HepG2 (cell line): ENCODE results near the gene KIRREL2. TPM values are rescaled to one million over a fixed set of nuclear protein-coding genes. Genes with fewer than 3 reads are reported as not detected.
A peak's percentile ranks its signal among the peaks of the same experiment; 100 is the strongest.

ENCODE experiments used
- ARNT ChIP-seq: fragments of 450-650 bp; IDR thresholded peaks from 2 replicates; pipeline ENCODE4 v1.6.1; 2017
- GABPB1 ChIP-seq: IDR thresholded peaks from 2 replicates; pipeline ENCODE4 v1.6.1; 2016; ENCODE audit warnings: mild to moderate bottlenecking, missing genetic modification reagents, moderate library complexity, missing compliant biosample characterization
- GATAD2A ChIP-seq: IDR thresholded peaks from 2 replicates; pipeline ENCODE4 v1.6.1; 2016
- NKX3-1 ChIP-seq: sonication (generic); formaldehyde crosslinking; IDR thresholded peaks from 2 replicates; pipeline ENCODE4 v1.5.0; 2020; ENCODE audit warnings: missing genetic modification reagents
- RBFOX2 ChIP-seq: fragments of 200-400 bp; formaldehyde crosslinking; IDR thresholded peaks from 2 replicates; pipeline ENCODE4 v1.6.1; 2017; ENCODE audit warnings: low read depth, mild to moderate bottlenecking, low read length
- REXO4 ChIP-seq: sonication (generic); formaldehyde crosslinking; IDR thresholded peaks from 2 replicates; pipeline ENCODE4 v1.8.0; 2022; ENCODE audit warnings: missing genetic modification reagents, mild to moderate bottlenecking, borderline replicate concordance
- SMAD9 ChIP-seq: sonication (generic); formaldehyde crosslinking; IDR thresholded peaks from 2 replicates; pipeline ENCODE4 v1.5.1; 2020; ENCODE audit warnings: mild to moderate bottlenecking, missing genetic modification reagents
- SMYD3 ChIP-seq: sonication (generic); formaldehyde crosslinking; IDR thresholded peaks from 2 replicates; pipeline ENCODE4 v1.8.1; 2023; ENCODE audit warnings: mild to moderate bottlenecking, missing genetic modification reagents
- TGIF2 ChIP-seq: IDR thresholded peaks from 2 replicates; pipeline ENCODE4 v1.6.1; 2016; ENCODE audit warnings: control low read depth, missing compliant biosample characterization
- YEATS2 ChIP-seq: sonication (generic); formaldehyde crosslinking; IDR thresholded peaks from 2 replicates; pipeline ENCODE4 v1.4.0; 2020; ENCODE audit warnings: missing genetic modification reagents, borderline replicate concordance
- ZBTB7A ChIP-seq: sonication (generic); formaldehyde crosslinking; IDR thresholded peaks from 2 replicates; pipeline ENCODE4 v1.8.0; 2022; ENCODE audit warnings: mild to moderate bottlenecking, missing genetic modification reagents
- ZKSCAN1 ChIP-seq: fragments of 150-350 bp; IDR thresholded peaks from 2 replicates; pipeline ENCODE4 v1.6.1; 2014; ENCODE audit warnings: low read length
- ZNF138 ChIP-seq: sonication (generic); formaldehyde crosslinking; IDR thresholded peaks from 2 replicates; pipeline ENCODE4 v1.5.0; 2020; ENCODE audit warnings: mild to moderate bottlenecking, low read depth, missing genetic modification reagents
- ZNF235 ChIP-seq: sonication (generic); formaldehyde crosslinking; IDR thresholded peaks from 2 replicates; pipeline ENCODE4 v1.8.1; 2023; ENCODE audit warnings: mild to moderate bottlenecking, missing genetic modification reagents, borderline replicate concordance
- ZNF292 ChIP-seq: sonication (generic); formaldehyde crosslinking; IDR thresholded peaks from 2 replicates; pipeline ENCODE4 v1.8.1; 2022; ENCODE audit warnings: mild to moderate bottlenecking, low read depth, missing genetic modification reagents, borderline replicate concordance
- ZNF335 ChIP-seq: sonication (generic); formaldehyde crosslinking; IDR thresholded peaks from 2 replicates; pipeline ENCODE4 v1.4.0; 2020; ENCODE audit warnings: missing genetic modification reagents
- ZNF44 ChIP-seq: sonication (generic); formaldehyde crosslinking; IDR thresholded peaks from 2 replicates; pipeline ENCODE4 v1.5.1; 2020; ENCODE audit warnings: mild to moderate bottlenecking, missing genetic modification reagents
- ZNF501 ChIP-seq: sonication (generic); formaldehyde crosslinking; IDR thresholded peaks from 2 replicates; pipeline ENCODE4 v1.5.1; 2020; ENCODE audit warnings: mild to moderate bottlenecking, moderate library complexity, missing genetic modification reagents
- ZSCAN9 ChIP-seq: IDR thresholded peaks from 2 replicates; pipeline ENCODE4 v1.6.1; 2016; ENCODE audit warnings: borderline replicate concordance
- polyA plus RNA-seq, 8 experiments: library from polyadenylated mRNA; depleted of rRNA in 3 of 8; stranded (reverse) in 7 of 8; unstranded in 1 of 8; fragments of >200 nt; fragmentation: Illumina TruSeq in 4 of 8; extraction: Trizol in 4 of 8; gene quantifications; 2 replicates each; pipeline versions ENCODE4 v1.2.1 to v1.2.3, GENCODE V29; 2011 to 2016; ENCODE audit warnings: low read depth in 4 of 8, missing spikeins in 1 of 8, mixed read lengths in 1 of 8; ENCODE audit not compliant: insufficient read depth in 1 of 8
- total RNA-seq, 5 experiments: library from RNA; depleted of rRNA; stranded (reverse); fragments of >200 nt; fragmentation: Illumina TruSeq; extraction: Trizol; gene quantifications; 2 replicates each; pipeline ENCODE4 v1.2.3, GENCODE V29; 2016; ENCODE audit warnings: low read depth in 1 of 5
- TF ChIP-seq, protein P1 (sequence below): IDR thresholded peaks from 2 replicates; pipeline ENCODE4 v1.6.1; 2016
- TF ChIP-seq, protein P2 (sequence below): IDR thresholded peaks from 2 replicates; pipeline ENCODE4 v1.6.1; 2016; ENCODE audit warnings: missing compliant biosample characterization, missing genetic modification reagents, borderline replicate concordance
- TF ChIP-seq, protein P3 (sequence below): IDR thresholded peaks from 2 replicates; pipeline ENCODE4 v1.6.1; 2016; ENCODE audit warnings: missing compliant biosample characterization, missing genetic modification reagents, borderline replicate concordance
- TF ChIP-seq, protein P4 (sequence below): sonication (generic); formaldehyde crosslinking; IDR thresholded peaks from 2 replicates; pipeline ENCODE4 v1.8.1; 2023; ENCODE audit warnings: mild to moderate bottlenecking, inconsistent platforms, moderate library complexity, missing genetic modification reagents, borderline replicate concordance
- TF ChIP-seq, protein P5 (sequence below): sonication (generic); formaldehyde crosslinking; IDR thresholded peaks from 2 replicates; pipeline ENCODE4 v1.4.0; 2020; ENCODE audit warnings: missing genetic modification reagents, low read depth, mild to moderate bottlenecking, borderline replicate concordance

Gene KIRREL2
- total and polyA plus RNA-seq, 2 of the 13 experiments (the other 11 are each of a cell fraction or from before 2014, with no cell fraction given) = 0.18 to 2.4 TPM

DNA sequence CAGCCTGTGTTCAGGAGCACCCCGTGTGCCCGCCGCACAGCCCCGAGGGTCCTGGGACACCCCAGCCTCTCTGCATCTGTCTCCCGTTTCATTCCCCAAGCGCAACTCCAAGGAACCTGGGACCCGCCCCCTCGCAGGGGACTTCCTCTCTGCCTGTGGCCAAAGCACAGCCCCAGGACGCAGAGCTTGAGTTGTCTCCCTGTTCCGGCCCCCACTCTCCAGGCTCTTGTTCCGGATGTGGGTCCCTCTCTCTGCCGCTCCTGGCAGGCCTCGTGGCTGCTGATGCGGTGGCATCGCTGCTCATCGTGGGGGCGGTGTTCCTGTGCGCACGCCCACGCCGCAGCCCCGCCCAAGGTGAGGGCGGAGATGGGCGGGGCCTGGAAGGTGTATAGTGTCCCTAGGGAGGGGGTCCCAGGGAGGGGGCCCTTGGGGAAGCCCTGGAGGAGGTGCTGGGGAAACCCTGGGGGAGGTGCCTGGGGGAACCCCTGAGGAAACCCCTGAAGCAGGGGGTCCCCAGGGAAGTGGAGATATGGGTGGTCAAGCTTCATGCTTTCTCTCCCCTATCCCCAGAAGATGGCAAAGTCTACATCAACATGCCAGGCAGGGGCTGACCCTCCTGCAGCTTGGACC is 47.0 kb downstream of the KIRREL2 start (continued):
- peak; percentile 69; the same call in 1 of the 2 replicates for TF ChIP-seq YEATS2 (CRISPR knock-in tag)
- TF ChIP-seq, protein P1, sequence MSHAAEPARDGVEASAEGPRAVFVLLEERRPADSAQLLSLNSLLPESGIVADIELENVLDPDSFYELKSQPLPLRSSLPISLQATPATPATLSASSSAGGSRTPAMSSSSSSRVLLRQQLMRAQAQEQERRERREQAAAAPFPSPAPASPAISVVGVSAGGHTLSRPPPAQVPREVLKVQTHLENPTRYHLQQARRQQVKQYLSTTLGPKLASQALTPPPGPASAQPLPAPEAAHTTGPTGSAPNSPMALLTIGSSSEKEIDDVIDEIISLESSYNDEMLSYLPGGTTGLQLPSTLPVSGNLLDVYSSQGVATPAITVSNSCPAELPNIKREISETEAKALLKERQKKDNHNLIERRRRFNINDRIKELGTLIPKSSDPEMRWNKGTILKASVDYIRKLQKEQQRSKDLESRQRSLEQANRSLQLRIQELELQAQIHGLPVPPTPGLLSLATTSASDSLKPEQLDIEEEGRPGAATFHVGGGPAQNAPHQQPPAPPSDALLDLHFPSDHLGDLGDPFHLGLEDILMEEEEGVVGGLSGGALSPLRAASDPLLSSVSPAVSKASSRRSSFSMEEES (CRISPR knock-in tag) = 0 out of 2 replicates have a peak, but pooled peaks have one; percentile 42
- TF ChIP-seq ZNF235 (CRISPR knock-in tag) = no peak
- 0 out of 2 replicates have a peak, but pooled peaks have one; percentile 17 for TF ChIP-seq RBFOX2
- TF ChIP-seq ARNT = no peak
- TF ChIP-seq SMAD9 = no peak
- 0 out of 2 replicates have a peak, but pooled peaks have one; percentile 14 for TF ChIP-seq ZNF501 (CRISPR knock-in tag)
- TF ChIP-seq ZBTB7A (CRISPR knock-in tag) = no peak
- peak; percentile 47; the same call in 1 of the 2 replicates for TF ChIP-seq TGIF2 (CRISPR knock-in tag)
- TF ChIP-seq ZNF44 (CRISPR knock-in tag) = no peak
- peak; percentile 58; the same call in 1 of the 2 replicates for TF ChIP-seq ZSCAN9 (CRISPR knock-in tag)
- TF ChIP-seq, protein P2, sequence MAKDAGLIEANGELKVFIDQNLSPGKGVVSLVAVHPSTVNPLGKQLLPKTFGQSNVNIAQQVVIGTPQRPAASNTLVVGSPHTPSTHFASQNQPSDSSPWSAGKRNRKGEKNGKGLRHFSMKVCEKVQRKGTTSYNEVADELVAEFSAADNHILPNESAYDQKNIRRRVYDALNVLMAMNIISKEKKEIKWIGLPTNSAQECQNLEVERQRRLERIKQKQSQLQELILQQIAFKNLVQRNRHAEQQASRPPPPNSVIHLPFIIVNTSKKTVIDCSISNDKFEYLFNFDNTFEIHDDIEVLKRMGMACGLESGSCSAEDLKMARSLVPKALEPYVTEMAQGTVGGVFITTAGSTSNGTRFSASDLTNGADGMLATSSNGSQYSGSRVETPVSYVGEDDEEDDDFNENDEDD (CRISPR knock-in tag) = peak; percentile 54; the same call in 1 of the 2 replicates
- TF ChIP-seq, protein P3, sequence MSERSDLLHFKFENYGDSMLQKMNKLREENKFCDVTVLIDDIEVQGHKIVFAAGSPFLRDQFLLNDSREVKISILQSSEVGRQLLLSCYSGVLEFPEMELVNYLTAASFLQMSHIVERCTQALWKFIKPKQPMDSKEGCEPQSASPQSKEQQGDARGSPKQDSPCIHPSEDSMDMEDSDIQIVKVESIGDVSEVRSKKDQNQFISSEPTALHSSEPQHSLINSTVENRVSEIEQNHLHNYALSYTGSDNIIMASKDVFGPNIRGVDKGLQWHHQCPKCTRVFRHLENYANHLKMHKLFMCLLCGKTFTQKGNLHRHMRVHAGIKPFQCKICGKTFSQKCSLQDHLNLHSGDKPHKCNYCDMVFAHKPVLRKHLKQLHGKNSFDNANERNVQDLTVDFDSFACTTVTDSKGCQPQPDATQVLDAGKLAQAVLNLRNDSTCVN = no peak
- no peak for TF ChIP-seq ZNF138 (CRISPR knock-in tag)
- no peak for TF ChIP-seq ZKSCAN1
- no peak for TF ChIP-seq NKX3-1 (CRISPR knock-in tag)
- TF ChIP-seq ZNF292 (CRISPR knock-in tag) = no peak
- no peak for TF ChIP-seq REXO4
- TF ChIP-seq, protein P4, sequence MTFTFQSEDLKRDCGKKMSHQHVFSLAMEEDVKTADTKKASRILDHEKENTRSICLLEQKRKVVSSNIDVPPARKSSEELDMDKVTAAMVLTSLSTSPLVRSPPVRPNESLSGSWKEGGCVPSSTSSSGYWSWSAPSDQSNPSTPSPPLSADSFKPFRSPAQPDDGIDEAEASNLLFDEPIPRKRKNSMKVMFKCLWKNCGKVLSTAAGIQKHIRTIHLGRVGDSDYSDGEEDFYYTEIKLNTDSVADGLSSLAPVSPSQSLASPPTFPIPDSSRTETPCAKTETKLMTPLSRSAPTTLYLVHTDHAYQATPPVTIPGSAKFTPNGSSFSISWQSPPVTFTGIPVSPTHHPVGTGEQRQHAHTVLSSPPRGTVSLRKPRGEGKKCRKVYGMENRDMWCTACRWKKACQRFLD (CRISPR knock-in tag) = no peak
- TF ChIP-seq, protein P5, sequence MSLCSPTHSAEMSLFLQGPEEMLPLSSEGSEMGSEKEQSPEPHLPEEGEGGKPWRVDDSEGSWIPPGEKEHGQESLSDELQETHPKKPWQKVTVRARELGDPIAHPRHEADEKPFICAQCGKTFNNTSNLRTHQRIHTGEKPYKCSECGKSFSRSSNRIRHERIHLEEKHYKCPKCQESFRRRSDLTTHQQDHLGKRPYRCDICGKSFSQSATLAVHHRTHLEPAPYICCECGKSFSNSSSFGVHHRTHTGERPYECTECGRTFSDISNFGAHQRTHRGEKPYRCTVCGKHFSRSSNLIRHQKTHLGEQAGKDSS (CRISPR knock-in tag) = 0 out of 2 replicates have a peak, but pooled peaks have one; percentile 22
- no peak for TF ChIP-seq SMYD3 (CRISPR knock-in tag)
- TF ChIP-seq GABPB1 (CRISPR knock-in tag) = peak; percentile 87
- TF ChIP-seq ZNF335 (CRISPR knock-in tag) = 0 out of 2 replicates have a peak, but pooled peaks have one; percentile 29
- peak; percentile 34; the same call in 1 of the 2 replicates for TF ChIP-seq GATAD2A (CRISPR knock-in tag)
